NCI-H748 (cell line): ENCODE data around the gene RAI14.
"Not testable (repeated sequence)": the region's sequence is repeated elsewhere in the genome, so short reads cannot be mapped to it uniquely, and the experiment has no call there.

Experiments
- DNase-seq: peaks from one replicate; lab custom pipeline; 2025; ENCODE audit not compliant: unreplicated experiment; lab: John Stamatoyannopoulos, UW

The RAI14 gene

GRCh38 chr5:34724741-34725140, 68.6 kb downstream of the RAI14 start:
- no peak for DNase-seq

GRCh38 chr5:34727166-34727749, 71.1 kb downstream of the RAI14 start:
- not testable (repeated sequence) for DNase-seq

DNA sequence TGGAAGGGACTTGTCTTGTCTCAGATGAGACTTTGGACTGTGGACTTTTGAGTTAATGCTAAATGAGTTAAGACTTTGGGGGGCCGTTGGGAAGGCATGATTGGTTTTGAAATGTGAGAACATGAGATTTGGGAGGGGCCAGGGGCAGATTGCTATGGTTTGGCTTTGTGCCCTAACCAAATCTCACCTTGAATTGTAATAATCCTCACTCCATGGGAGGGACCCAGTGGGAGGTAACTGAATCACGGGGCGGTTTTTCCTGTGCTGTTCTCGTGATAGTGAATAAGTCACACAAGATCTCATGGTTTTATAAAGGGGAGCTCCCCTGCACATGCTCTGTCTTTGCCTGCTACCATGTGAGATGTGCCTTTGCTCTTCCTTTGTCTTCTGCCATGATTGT, 72.1 kb downstream of the RAI14 start:
- DNase-seq, result no peak

GRCh38 chr5:34731435-34732232, 75.5 kb downstream of the RAI14 start:
- DNase-seq, result no peak

- no peak for DNase-seq
Measured at GRCh38 chr5:34734326-34734725, 78.2 kb downstream of the RAI14 start.

DNA sequence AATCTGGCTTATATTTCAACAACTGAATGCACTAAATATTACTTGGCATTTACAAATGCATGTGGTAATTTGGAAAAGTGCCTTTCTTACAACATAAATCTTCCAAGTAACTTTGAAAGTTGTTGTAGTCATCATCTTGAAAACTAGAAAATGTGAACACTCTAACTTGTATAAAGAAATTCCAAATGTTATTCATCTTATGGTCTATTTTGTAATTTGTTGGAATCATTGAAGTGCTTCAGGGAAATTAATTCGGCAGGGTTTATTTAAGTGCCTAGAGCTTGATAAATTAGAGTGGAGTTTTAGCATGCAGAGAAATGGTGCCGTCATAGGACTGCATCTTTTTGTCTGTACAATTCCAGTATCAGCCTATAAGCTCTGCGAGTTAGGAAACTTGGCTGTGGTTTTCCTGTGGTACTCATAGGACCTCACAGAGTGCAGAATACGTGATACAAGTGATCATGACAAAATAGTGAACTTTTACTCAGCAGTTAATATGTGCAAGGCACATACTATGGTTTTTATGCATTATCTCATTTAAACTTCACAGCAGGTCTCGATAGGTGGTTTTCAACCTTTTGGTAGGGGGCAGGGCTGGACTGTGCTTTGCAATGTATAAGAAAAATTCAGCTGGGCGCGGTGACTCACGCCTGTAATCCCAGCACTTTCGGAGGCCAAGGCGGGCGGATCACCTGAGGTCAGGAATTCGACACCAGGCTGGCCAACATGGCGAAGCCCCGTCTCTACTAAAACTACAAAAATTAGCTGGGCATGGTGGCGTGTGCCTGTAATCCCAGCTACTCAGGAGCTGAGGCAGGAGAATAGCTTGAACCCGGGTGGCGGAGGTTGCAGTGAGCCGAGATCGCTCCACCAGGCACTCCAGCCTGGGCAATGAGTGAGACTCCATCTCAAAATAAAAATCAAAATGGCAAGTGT, 79.6 kb downstream of the RAI14 start:
- DNase-seq, result no peak

DNA sequence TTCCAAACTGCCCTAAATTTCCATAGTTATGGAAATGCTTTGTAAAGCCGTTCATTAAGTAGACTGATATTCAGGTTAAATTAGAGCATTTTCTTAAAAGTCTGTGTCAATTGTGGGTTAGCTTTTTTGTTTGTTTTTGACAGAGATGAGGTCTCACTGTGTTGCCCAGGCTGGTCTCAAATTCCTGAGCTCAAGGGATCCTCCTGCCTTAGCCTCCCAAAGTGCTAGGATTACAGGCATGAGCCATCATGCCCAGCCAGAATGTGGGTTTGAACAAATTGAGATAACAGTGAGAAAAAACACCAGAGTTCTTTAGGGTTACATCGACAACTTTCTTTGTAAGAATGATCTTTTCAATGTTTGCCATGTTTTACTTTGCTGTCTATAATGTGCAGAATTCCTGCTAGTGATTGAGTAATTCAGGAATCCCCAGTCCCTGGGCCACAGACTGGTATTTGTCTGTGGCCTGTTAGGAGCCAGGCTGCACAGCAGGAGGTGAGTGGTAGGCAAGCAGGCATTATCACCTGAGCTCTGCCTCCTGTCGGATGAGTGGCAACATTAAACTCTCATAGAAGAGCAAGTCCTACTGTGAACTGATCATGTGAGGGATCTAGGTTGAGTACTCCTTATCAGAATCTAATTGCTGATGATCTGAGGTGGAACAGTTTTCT, 80.5 kb downstream of the RAI14 start:
- DNase-seq, result peak; percentile 55

DNA sequence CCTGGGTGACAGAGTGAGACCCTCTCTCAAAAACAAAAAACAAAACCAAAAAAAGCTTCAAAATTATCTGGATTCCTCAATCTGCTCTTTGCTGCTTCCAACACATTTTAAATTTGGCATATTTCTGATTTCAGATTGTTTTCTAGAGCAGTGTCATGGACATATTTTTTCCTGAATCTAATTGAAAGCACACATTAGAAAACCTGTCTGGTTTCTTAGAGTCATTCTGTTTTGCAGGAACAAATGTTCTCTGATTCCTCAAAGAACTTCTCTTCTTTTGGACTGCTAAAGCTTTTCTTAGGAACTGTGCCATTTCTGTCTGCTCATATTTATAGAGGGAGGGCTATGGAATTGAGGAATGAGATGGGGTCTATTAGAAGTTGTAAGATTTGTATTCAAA, 81.6 kb downstream of the RAI14 start:
- DNase-seq, result no peak

DNA sequence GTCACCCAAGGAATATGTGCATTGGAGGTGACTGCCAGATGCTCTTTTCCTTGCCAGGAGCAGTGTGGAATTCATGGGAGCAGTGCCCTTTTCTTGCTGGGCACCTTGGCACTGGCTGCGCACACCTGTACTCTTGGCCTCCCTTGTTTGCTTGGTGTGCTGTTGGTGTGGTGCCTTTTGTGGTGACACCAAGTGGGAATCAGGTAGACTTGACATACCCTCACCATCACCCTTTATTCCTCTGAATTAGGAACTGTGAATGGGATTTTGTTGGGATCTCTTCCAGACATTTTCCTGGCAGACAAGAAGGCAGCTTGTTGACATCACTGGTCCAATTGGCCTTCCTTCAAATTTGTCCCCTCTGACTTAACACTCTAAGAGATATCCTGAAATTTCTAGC, 82.3 kb downstream of the RAI14 start:
- no peak for DNase-seq

- DNase-seq, result no peak
Measured at GRCh38 chr5:34740389-34740806, 84.3 kb downstream of the RAI14 start.

- DNase-seq, result no peak
Measured at GRCh38 chr5:34742061-34742460, 85.9 kb downstream of the RAI14 start.

GRCh38 chr5:34743878-34744277, 87.8 kb downstream of the RAI14 start:
- no peak for DNase-seq

DNA sequence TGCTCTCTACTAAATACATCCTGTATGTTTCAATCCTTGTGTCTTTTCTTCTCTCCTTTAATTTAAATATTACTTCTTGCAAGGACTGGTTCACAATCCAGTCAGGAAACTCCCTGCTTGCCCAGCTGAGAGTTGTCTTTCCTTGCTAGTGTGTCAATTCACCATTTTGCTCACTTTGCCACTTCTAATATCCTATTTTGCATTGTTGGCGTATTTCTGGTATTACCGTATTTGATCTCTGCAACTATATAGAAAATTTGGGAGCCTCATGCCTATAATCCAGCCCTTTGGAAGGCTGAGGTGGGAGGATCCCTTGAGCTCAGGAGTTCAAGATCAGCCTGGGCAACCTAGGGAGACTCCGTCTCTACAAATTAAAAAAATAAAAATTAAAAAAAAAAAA, 92.3 kb downstream of the RAI14 start:
- DNase-seq, result no peak

GRCh38 chr5:34749431-34749873, 93.3 kb downstream of the RAI14 start:
- no peak for DNase-seq

- no peak for DNase-seq
Measured at GRCh38 chr5:34750206-34750605, 94.1 kb downstream of the RAI14 start.

GRCh38 chr5:34751807-34752736, 95.9 kb downstream of the RAI14 start:
- DNase-seq, result no peak

GRCh38 chr5:34753236-34753635, 97.1 kb downstream of the RAI14 start:
- not testable (repeated sequence) for DNase-seq

- DNase-seq, result no peak
Measured at GRCh38 chr5:34755926-34756325, 99.8 kb downstream of the RAI14 start.

GRCh38 chr5:34756781-34757624, 100.9 kb downstream of the RAI14 start:
- no peak for DNase-seq
